ENCODE results near the gene CADPS2.

DNA sequence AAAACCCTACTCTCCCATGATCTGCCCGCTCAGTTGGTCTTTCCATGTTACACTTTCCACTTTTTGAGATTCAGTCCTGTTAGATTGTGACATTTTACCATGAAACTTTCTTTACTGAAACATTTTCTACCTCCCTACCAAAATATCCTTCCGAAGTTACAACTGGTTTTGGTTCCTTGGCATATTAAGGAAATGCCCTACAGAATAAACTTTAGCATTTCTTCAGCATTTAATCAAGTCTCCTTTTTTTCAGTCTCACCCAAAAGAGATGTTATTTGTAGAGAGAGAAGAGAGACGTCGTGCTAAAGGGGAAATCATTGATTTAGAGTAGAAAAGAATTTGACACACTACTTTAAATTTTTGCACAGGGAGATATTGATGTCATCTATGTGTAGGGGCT lies 572.0 kb downstream of the CADPS2 start:
- TF ChIP-seq TAF1 (IDR thresholded peaks at IDR 0.05; ENCODE audit: borderline replicate concordance, insufficient read depth, low read length) (no peak), POLR2AphosphoS5 (IDR thresholded peaks at IDR 0.05; ENCODE audit: low read depth, low read length) (no peak), SIN3A (IDR thresholded peaks at IDR 0.05; ENCODE audit: borderline replicate concordance, insufficient read depth, low read length) (no peak), FOXP2 (optimal IDR thresholded peaks at IDR 0.05; ENCODE audit: borderline replicate concordance, extremely low read depth, extremely low read length, insufficient read depth) (no peak)
- TF ChIP-seq, protein P1, sequence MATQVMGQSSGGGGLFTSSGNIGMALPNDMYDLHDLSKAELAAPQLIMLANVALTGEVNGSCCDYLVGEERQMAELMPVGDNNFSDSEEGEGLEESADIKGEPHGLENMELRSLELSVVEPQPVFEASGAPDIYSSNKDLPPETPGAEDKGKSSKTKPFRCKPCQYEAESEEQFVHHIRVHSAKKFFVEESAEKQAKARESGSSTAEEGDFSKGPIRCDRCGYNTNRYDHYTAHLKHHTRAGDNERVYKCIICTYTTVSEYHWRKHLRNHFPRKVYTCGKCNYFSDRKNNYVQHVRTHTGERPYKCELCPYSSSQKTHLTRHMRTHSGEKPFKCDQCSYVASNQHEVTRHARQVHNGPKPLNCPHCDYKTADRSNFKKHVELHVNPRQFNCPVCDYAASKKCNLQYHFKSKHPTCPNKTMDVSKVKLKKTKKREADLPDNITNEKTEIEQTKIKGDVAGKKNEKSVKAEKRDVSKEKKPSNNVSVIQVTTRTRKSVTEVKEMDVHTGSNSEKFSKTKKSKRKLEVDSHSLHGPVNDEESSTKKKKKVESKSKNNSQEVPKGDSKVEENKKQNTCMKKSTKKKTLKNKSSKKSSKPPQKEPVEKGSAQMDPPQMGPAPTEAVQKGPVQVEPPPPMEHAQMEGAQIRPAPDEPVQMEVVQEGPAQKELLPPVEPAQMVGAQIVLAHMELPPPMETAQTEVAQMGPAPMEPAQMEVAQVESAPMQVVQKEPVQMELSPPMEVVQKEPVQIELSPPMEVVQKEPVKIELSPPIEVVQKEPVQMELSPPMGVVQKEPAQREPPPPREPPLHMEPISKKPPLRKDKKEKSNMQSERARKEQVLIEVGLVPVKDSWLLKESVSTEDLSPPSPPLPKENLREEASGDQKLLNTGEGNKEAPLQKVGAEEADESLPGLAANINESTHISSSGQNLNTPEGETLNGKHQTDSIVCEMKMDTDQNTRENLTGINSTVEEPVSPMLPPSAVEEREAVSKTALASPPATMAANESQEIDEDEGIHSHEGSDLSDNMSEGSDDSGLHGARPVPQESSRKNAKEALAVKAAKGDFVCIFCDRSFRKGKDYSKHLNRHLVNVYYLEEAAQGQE (IDR thresholded peaks at IDR 0.05; ENCODE audit: insufficient read depth in 1 of 2, low read depth in 2 of 2, low read length in 2 of 2) = no peak

Data from PFSK-1 (cell line).